Astrocyte (in vitro differentiated cells and primary cell): ENCODE measurements around the gene MORN1. TPM values are rescaled to one million over a fixed set of nuclear protein-coding genes. Genes with fewer than 3 reads are reported as not detected.

ENCODE experiments used
- DNase-seq: peaks from one replicate; pipeline ENCODE4 v3.0.0-alpha.2; 2010; ENCODE audit warnings: low read depth
- FAIRE-seq: peaks from 2 replicates; lab custom pipeline; 2011; peaks lifted over from hg19 to GRCh38; lab: Jason Lieb, UNC
- H2AFZ ChIP-seq: 2 replicates; pipeline ENCODE4 v1.6.0; 2012; ENCODE audit warnings: low read depth, low read length, inconsistent platforms
- H3K27ac ChIP-seq: 2 replicates; pipeline ENCODE4 v1.5.1; 2011; ENCODE audit warnings: low read depth, low read length, inconsistent platforms
- H3K27me3 ChIP-seq: 2 replicates; pipeline ENCODE4 v1.6.0; 2011; ENCODE audit warnings: low read length, inconsistent platforms; ENCODE audit not compliant: insufficient read depth
- H3K36me3 ChIP-seq: 2 replicates; pipeline ENCODE4 v1.5.1; 2011; ENCODE audit warnings: low read length, inconsistent platforms; ENCODE audit not compliant: insufficient read depth
- H3K4me1 ChIP-seq: 2 replicates; pipeline ENCODE4 v1.5.1; 2011; ENCODE audit warnings: low read length, inconsistent platforms; ENCODE audit not compliant: insufficient read depth
- H3K4me2 ChIP-seq: 2 replicates; pipeline ENCODE4 v1.6.0; 2012; ENCODE audit warnings: low read length, inconsistent platforms
- H3K4me3 ChIP-seq: 2 replicates; pipeline ENCODE4 v1.5.1; 2011; ENCODE audit warnings: low read depth, mild to moderate bottlenecking, low read length, inconsistent platforms; ENCODE audit not compliant: insufficient read depth
- H3K79me2 ChIP-seq: 2 replicates; pipeline ENCODE4 v1.6.0; 2012; ENCODE audit warnings: mild to moderate bottlenecking, low read length, inconsistent platforms; ENCODE audit not compliant: insufficient read depth
- H3K9ac ChIP-seq: 2 replicates; pipeline ENCODE4 v1.6.0; 2012; ENCODE audit warnings: mild to moderate bottlenecking, low read length, inconsistent platforms
- H3K9me3 ChIP-seq: 2 replicates; pipeline ENCODE4 v1.5.1; 2012; ENCODE audit warnings: low read depth, mild to moderate bottlenecking, low read length, inconsistent platforms; ENCODE audit not compliant: insufficient read depth
- H4K20me1 ChIP-seq: 2 replicates; pipeline ENCODE4 v1.6.0; 2012; ENCODE audit warnings: low read length, inconsistent platforms; ENCODE audit not compliant: insufficient read depth
- H3K27ac Mint-ChIP-seq: one replicate; pipeline ENCODE4 v1.8.0; 2021; ENCODE audit warnings: mild to moderate bottlenecking, mixed read lengths; ENCODE audit not compliant: unreplicated experiment
- H3K27me3 Mint-ChIP-seq: one replicate; pipeline ENCODE4 v1.8.0; 2021; ENCODE audit warnings: low read depth, mixed read lengths; ENCODE audit not compliant: unreplicated experiment
- H3K36me3 Mint-ChIP-seq: one replicate; pipeline ENCODE4 v1.8.0; 2021; ENCODE audit warnings: low read depth, mixed read lengths; ENCODE audit not compliant: unreplicated experiment
- H3K4me1 Mint-ChIP-seq: one replicate; pipeline ENCODE4 v1.8.0; 2021; ENCODE audit warnings: low read depth, mixed read lengths; ENCODE audit not compliant: unreplicated experiment
- H3K4me3 Mint-ChIP-seq: one replicate; pipeline ENCODE4 v1.8.0; 2021; ENCODE audit warnings: mild to moderate bottlenecking, moderate library complexity, mixed read lengths; ENCODE audit not compliant: unreplicated experiment
- H3K9me3 Mint-ChIP-seq: one replicate; pipeline ENCODE4 v1.8.0; 2021; ENCODE audit warnings: mild to moderate bottlenecking, mixed read lengths; ENCODE audit not compliant: unreplicated experiment
- CTCF ChIP-seq: IDR thresholded peaks from 2 replicates; pipeline ENCODE4 v1.5.1; 2011; ENCODE audit warnings: low read depth, mild to moderate bottlenecking, inconsistent platforms, low read length, moderate library complexity; ENCODE audit not compliant: insufficient read depth
- EZH2 ChIP-seq: IDR thresholded peaks from 2 replicates; pipeline ENCODE4 v1.6.1; 2012; ENCODE audit warnings: mild to moderate bottlenecking, low read length, inconsistent platforms; ENCODE audit not compliant: insufficient read depth
- total RNA-seq: library from RNA; stranded (reverse); gene quantifications from 2 replicates; pipeline ENCODE4 v1.2.1, GENCODE V29; 2021

The MORN1 gene
- total RNA-seq, 1 donor from 2014 or later: 9.2 TPM

- Mint-ChIP-seq H3K27me3 (peaks cover 29% of the 10 kb centered on the region), H3K27ac (no peak overlapping the region), H3K4me1 (no peaks in the 10 kb centered on the region), H3K9me3 (no peaks in the 10 kb centered on the region), H3K4me3 (no peak overlapping the region), H3K36me3 (no peaks in the 10 kb centered on the region)
- H3K4me2 ChIP-seq: no peak overlapping the region
- TF ChIP-seq EZH2 (no peak), CTCF (no peak)
- H3K9ac ChIP-seq: no peak overlapping the region
- no peak overlapping the region for H3K27ac ChIP-seq
- peaks cover 15% of the 10 kb centered on the region for H3K27me3 ChIP-seq
- H3K4me1 ChIP-seq: no peaks in the 10 kb centered on the region
- H3K36me3 ChIP-seq: no peaks in the 10 kb centered on the region
- no peak for DNase-seq
- no peak for FAIRE-seq
- no peaks in the 10 kb centered on the region for H3K79me2 ChIP-seq
- no peaks in the 10 kb centered on the region for H4K20me1 ChIP-seq
- no peaks in the 10 kb centered on the region for H3K9me3 ChIP-seq
- H2AFZ ChIP-seq: no peak overlapping the region
- no peak overlapping the region for H3K4me3 ChIP-seq
These were observed 45.5 kb upstream of the MORN1 start for GRCh38 chr1:2436876-2437275.

DNA sequence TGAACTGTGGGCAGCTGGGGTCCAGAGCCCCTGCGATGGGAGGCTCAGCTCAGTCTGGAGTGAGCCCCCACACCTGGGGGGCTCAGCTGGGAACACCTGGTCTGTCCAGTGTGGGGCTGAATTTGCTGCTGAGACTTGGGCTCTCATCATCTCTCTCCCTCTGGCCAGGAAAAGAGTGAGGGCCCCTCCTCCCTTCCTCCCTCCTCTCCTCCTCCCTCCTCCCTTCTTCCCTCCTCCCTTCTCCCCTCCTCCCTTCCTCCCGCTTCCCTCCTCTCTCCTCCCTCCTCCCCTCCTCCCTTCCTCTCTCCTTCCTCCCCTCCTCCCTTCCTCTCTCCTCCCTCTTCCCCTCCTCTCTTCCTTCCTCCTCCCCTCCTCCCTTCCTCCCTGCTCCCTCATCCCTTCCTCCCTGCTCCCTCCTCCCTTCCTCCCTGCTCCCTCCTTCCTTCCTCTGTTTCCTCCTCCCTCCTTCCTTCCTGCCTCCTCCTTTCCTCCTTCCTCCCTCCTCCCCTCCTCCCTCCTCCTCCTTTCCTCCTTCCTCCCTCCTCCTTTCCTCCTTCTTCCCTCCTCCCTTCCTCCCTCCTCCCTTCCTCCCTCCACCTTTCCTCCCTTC, 44.5 kb upstream of the MORN1 start:
- Mint-ChIP-seq H3K4me3 (no peak overlapping the region), H3K27me3 (peaks cover 28% of the 10 kb centered on the region), H3K9me3 (no peaks in the 10 kb centered on the region), H3K36me3 (no peaks in the 10 kb centered on the region), H3K4me1 (no peaks in the 10 kb centered on the region), H3K27ac (no peak overlapping the region)
- Histone ChIP-seq H3K36me3 (no peaks in the 10 kb centered on the region), H3K79me2 (no peaks in the 10 kb centered on the region), H3K27ac (no peak overlapping the region), H3K9me3 (no peaks in the 10 kb centered on the region), H3K4me1 (no peaks in the 10 kb centered on the region), H3K9ac (no peak overlapping the region), H2AFZ (no peak overlapping the region), H4K20me1 (no peaks in the 10 kb centered on the region), H3K4me2 (no peak overlapping the region), H3K4me3 (no peak overlapping the region), H3K27me3 (peaks cover 15% of the 10 kb centered on the region)
- FAIRE-seq (no peak), DNase-seq (no peak)
- no peak for TF ChIP-seq EZH2

- no peaks in the 10 kb centered on the region for H3K4me1 Mint-ChIP-seq
- H3K27ac Mint-ChIP-seq: no peak overlapping the region
- peaks cover 15% of the 10 kb centered on the region for H3K27me3 ChIP-seq
- no peak overlapping the region for H2AFZ ChIP-seq
- H4K20me1 ChIP-seq: no peaks in the 10 kb centered on the region
- peaks cover 2% of the 10 kb centered on the region for H3K9me3 Mint-ChIP-seq
- H3K4me2 ChIP-seq: no peak overlapping the region
- TF ChIP-seq EZH2 (no peak), CTCF (no peak)
- no peak overlapping the region for H3K4me3 Mint-ChIP-seq
- no peaks in the 10 kb centered on the region for H3K79me2 ChIP-seq
- H3K36me3 ChIP-seq: no peaks in the 10 kb centered on the region
- no peaks in the 10 kb centered on the region for H3K4me1 ChIP-seq
- H3K27me3 Mint-ChIP-seq: peaks cover 33% of the 10 kb centered on the region
- H3K27ac ChIP-seq: no peak overlapping the region
- H3K9me3 ChIP-seq: no peaks in the 10 kb centered on the region
- FAIRE-seq: no peak
- H3K36me3 Mint-ChIP-seq: no peaks in the 10 kb centered on the region
- no peak for DNase-seq
- H3K4me3 ChIP-seq: no peak overlapping the region
- no peak overlapping the region for H3K9ac ChIP-seq
These were observed 43.7 kb upstream of the MORN1 start for GRCh38 chr1:2435091-2435490.
